Heart left ventricle (tissue), 16 donors: Measurements from ENCODE around the gene ZEB1. TPM values are rescaled to one million over a fixed set of nuclear protein-coding genes. Genes with fewer than 3 reads are reported as not detected.
"Not testable (repeated sequence)": the region's sequence is repeated elsewhere in the genome, so short reads cannot be mapped to it uniquely, and the experiment has no call there.

Experiments
- ATAC-seq, 4 donors: fragments of 200-7000 bp; cut with Tn5 transposase; one replicate each; pipeline ENCODE4 v1.9.1; 2020 to 2022; ENCODE audit warnings: moderate library complexity in 4 of 4, mild to moderate bottlenecking in 3 of 4, moderate number of reproducible peaks in 1 of 4
- DNase-seq, 5 donors: peaks; one replicate each; pipeline ENCODE4 v3.0.0-alpha.2; 2020
- H3K27ac ChIP-seq, 12 donors: fragments of 200-600 bp; sonication (generic) in 4 of 12; one replicate each; pipeline versions ENCODE4 v1.5.0 to v1.8.0; 2016 to 2022; ENCODE audit warnings: mild to moderate bottlenecking in 2 of 12
- H3K27me3 ChIP-seq, 9 donors: fragments of 200-600 bp; sonication (generic) in 2 of 9; one replicate each; pipeline versions ENCODE4 v1.5.1 to v1.8.0; 2016 to 2022; ENCODE audit warnings: mild to moderate bottlenecking in 3 of 9
- H3K36me3 ChIP-seq, 9 donors: fragments of 200-600 bp; sonication (generic) in 2 of 9; one replicate each; pipeline versions ENCODE4 v1.5.0 to v1.8.0; 2018 to 2022; ENCODE audit warnings: mild to moderate bottlenecking in 2 of 9
- H3K4me1 ChIP-seq, 12 donors: fragments of 200-600 bp; sonication (generic) in 4 of 12; one replicate each; pipeline versions ENCODE4 v1.5.0 to v1.8.0; 2016 to 2022; ENCODE audit warnings: mild to moderate bottlenecking in 3 of 12
- H3K4me3 ChIP-seq, 12 donors: fragments of 200-600 bp; sonication (generic) in 4 of 12; one replicate each; pipeline versions ENCODE4 v1.5.0 to v1.8.0; 2017 to 2022; ENCODE audit warnings: mild to moderate bottlenecking in 9 of 12, moderate library complexity in 4 of 12
- H3K9me3 ChIP-seq, 12 donors: fragments of 200-600 bp; sonication (generic) in 4 of 12; one replicate each; pipeline versions ENCODE4 v1.5.0 to v1.8.0; 2016 to 2022; ENCODE audit warnings: mild to moderate bottlenecking in 1 of 12
- CTCF ChIP-seq, 12 donors: fragments of 200-600 bp; sonication (generic) in 4 of 12; IDR thresholded peaks; one replicate each; pipeline versions ENCODE4 v1.5.0 to v1.8.0; 2018 to 2022; ENCODE audit warnings: antibody characterized with exemption in 12 of 12, mild to moderate bottlenecking in 5 of 12
- POLR2A ChIP-seq, 2 donors: fragments of 450-650 bp; IDR thresholded peaks; one replicate each; pipeline ENCODE4 v1.6.1; 2017; ENCODE audit warnings: antibody characterized with exemption in 2 of 2, mild to moderate bottlenecking in 2 of 2, moderate library complexity in 2 of 2
- WGBS, 4 donors: extraction: QIAGEN DNeasy Blood & Tissue Kit in 2 of 4; methylation state at CpG; one replicate each; pipeline versions ENCODE4 v1.1.5 to v1.1.7; 2013 to 2018; 5-methylcytosine and 5-hydroxymethylcytosine counted together
- intact Hi-C, 10 donors: fragments of 100-400 bp; cut with DNase I; formaldehyde crosslinking; loops; one replicate each; pipeline versions ENCODE4 v1.11.1 to v1.14.2; 2022
- polyA plus RNA-seq, 2 donors: library from polyadenylated mRNA; stranded (reverse); fragments of 200-250 nt; gene quantifications; one replicate each; pipeline ENCODE4 v1.2.3, GENCODE V29; 2013
- total RNA-seq, 9 donors: library from RNA; depleted of rRNA in 2 of 9; stranded (reverse); fragments of >200 nt in 2 of 9; fragmentation: NEBNext Ultra II Directional in 3 of 9; extraction: Animal tissue kit (Norgen Biotek cat#: 25700) in 3 of 9; gene quantifications; one replicate each; pipeline versions ENCODE4 v1.1.0 to v1.2.4, GENCODE V29; 2016 to 2023
- donor health status: ischemic (EF 13 %, LVEDD 7.1; RV severe dilation, severe dysfunction).
- donor health status: healthy with polysubstance abuse.
- donor health status: DM: no; HTN: yes; CAD: no.
- donor health status: DM: no; HTN: no; CAD: no.
- donor health status: ischemic (EF 25% LVEDD 6.9; RV normal size, moderate dysfunction).
- donor health status: ischemic (EF 25% LVEDD 5.7; RV mildly dilated, moderate dysfunction).
- donor health status: healthy.
- donor health status: DM: yes; HTN: yes; CAD: no.
- donor health status: ischemic (EF 35%, LVEDD 5.7; RV mildly dilated, moderate dysfunction).
- donor health status: nonischemic (EF 11% LVEDD 7.7; RV severe dilation, severe dysfunction).
- donor health status: DM: yes; HTN: yes; CAD: no.
- donor health status: PGD.
- donor health status: ischemic (EF 29% LVEDD 5.4; RV normal size, mild dysfunction).
- donor health status: nonischemic (EF 23%, LVEDD 6.1; RV moderate dilation, normal function).

Gene ZEB1
- total and polyA plus RNA-seq, 11 donors: 15.4 to 135 (median 95.6) TPM

GRCh38 chr10:31404640-31405039 lies 85.6 kb downstream of the ZEB1 start:
- no peak for TF ChIP-seq POLR2A (IDR thresholded peaks at IDR 0.05)
- TF ChIP-seq CTCF (IDR thresholded peaks at IDR 0.05): no peak
- Histone ChIP-seq H3K9me3 (peaks cover 0 to 8% (median 0%) of the 10 kb centered on the region in 12 donors), H3K4me3 (no peak overlapping the region), H3K27ac (peak overlapping the region in 8 of 12 donors; percentile 23 to 60 (median 47)), H3K27me3 (no peaks in the 10 kb centered on the region), H3K36me3 (no peaks in the 10 kb centered on the region), H3K4me1 (peaks cover 4 to 53% (median 38%) of the 10 kb centered on the region in 12 donors)
- peak; percentile 91 to 97 (median 94) for ATAC-seq
- intact Hi-C loops: no loop called here
- peak in 3 of 5 donors; percentile 22 to 28 (median 27) for DNase-seq

- ATAC-seq, H3K27ac ChIP-seq, DNase-seq, H3K27me3 ChIP-seq, H3K36me3 ChIP-seq, intact Hi-C loops, H3K4me3 ChIP-seq: not testable (repeated sequence)
- H3K9me3 ChIP-seq: peaks cover 0 to 11% (median 0%) of the 10 kb centered on the region in 12 donors
- WGBS, 4 donors: 92 to 99% (median 96%) methylated on average over 3 of the region's 3 CpGs
- H3K4me1 ChIP-seq: peaks cover 0 to 43% (median 29%) of the 10 kb centered on the region in 12 donors
Measured at GRCh38 chr10:31405829-31406228, 86.8 kb downstream of the ZEB1 start.

- intact Hi-C loops, H3K27ac ChIP-seq, H3K27me3 ChIP-seq, DNase-seq, H3K36me3 ChIP-seq, ATAC-seq, H3K4me3 ChIP-seq: not testable (repeated sequence)
- H3K9me3 ChIP-seq: peaks cover 0 to 14% (median 0%) of the 10 kb centered on the region in 12 donors
- peaks cover 0 to 29% (median 9%) of the 10 kb centered on the region in 12 donors for H3K4me1 ChIP-seq
- 97 to 100% (median 97%) methylated on average over 2 of the region's 2 CpGs for WGBS, 4 donors
Measured at GRCh38 chr10:31412397-31412796, 93.4 kb downstream of the ZEB1 start.

GRCh38 chr10:31413325-31413724 lies 94.3 kb downstream of the ZEB1 start:
- Histone ChIP-seq H3K36me3 (no peaks in the 10 kb centered on the region), H3K27me3 (no peaks in the 10 kb centered on the region), H3K4me3 (no peak overlapping the region), H3K27ac (no peak overlapping the region), H3K4me1 (peaks cover 0 to 29% (median 9%) of the 10 kb centered on the region in 12 donors), H3K9me3 (peaks cover 0 to 14% (median 0%) of the 10 kb centered on the region in 12 donors)
- 33 to 45% (median 37%) methylated on average over 1 of the region's 1 CpG for WGBS, 4 donors
- DNase-seq: no peak
- peak in 1 of 4 donors; percentile 12 for ATAC-seq
- intact Hi-C loops: no loop called here
- TF ChIP-seq POLR2A (IDR thresholded peaks at IDR 0.05) (no peak), CTCF (IDR thresholded peaks at IDR 0.05) (no peak)

GRCh38 chr10:31418481-31418880 lies 99.5 kb downstream of the ZEB1 start:
- intact Hi-C loops: no loop called here
- ATAC-seq (no peak), DNase-seq (no peak)
- Histone ChIP-seq H3K4me3 (no peak overlapping the region), H3K36me3 (no peaks in the 10 kb centered on the region), H3K9me3 (no peaks in the 10 kb centered on the region), H3K4me1 (peaks cover 0 to 60% (median 29%) of the 10 kb centered on the region in 12 donors), H3K27me3 (no peaks in the 10 kb centered on the region), H3K27ac (no peak overlapping the region)
- no peak for TF ChIP-seq CTCF (IDR thresholded peaks at IDR 0.05)
- TF ChIP-seq POLR2A (IDR thresholded peaks at IDR 0.05): no peak
- WGBS, 4 donors: 93 to 99% (median 96%) methylated on average over 2 of the region's 2 CpGs
